K562 (cell line): Measurements from ENCODE around the gene BTD. TPM values are rescaled to one million over a fixed set of nuclear protein-coding genes. Genes with fewer than 3 reads are reported as not detected.

Source experiments
- ATAC-seq: fragments of 200-7000 bp; cut with Tn5 transposase; 3 replicates; pipeline ENCODE4 v1.9.1; 2020; ENCODE audit warnings: moderate library complexity
- BruUV-seq: library from RNA; stranded (reverse); fragments of 400-500 nt; replicated peaks from 2 replicates; lab custom pipeline; 2021; lab: Mats Ljungman, UMichigan
- CTCF ChIA-PET: fragments of 300-600 bp; formaldehyde crosslinking; extraction: SDS; loops from one replicate; lab custom pipeline; 2021; ENCODE audit warnings: low intra/inter-chr PET ratio; lab: Yijun Ruan, JAX
- POLR2A ChIA-PET: fragments of 300-600, 350-650 bp; sonication (Branson Sonifier 250); formaldehyde crosslinking; extraction: SDS; loops from one replicate; lab custom pipeline; 2021; ENCODE audit warnings: antibody characterized with exemption, inconsistent platforms; lab: Yijun Ruan, JAX
- DNase-seq, 4 experiments: peaks; one replicate each; pipeline versions ENCODE4 v3.0.0 to v3.0.0-alpha.2; 2011 to 2018; ENCODE audit warnings: low spot score in 3 of 4, mixed read lengths in 3 of 4; ENCODE audit errors: extremely low read depth in 1 of 4
- FAIRE-seq: peaks from 2 replicates; lab custom pipeline; 2011; peaks lifted over from hg19 to GRCh38; lab: Jason Lieb, UNC
- H2AFZ ChIP-seq: 2 replicates; pipeline ENCODE4 v1.6.0; 2011; ENCODE audit warnings: low read depth, low read length, control low read depth, inconsistent platforms
- H3K27ac ChIP-seq: fragments of 200-600 bp; 3 replicates; pipeline ENCODE4 v1.8.0; 2011; ENCODE audit warnings: low read depth, mild to moderate bottlenecking, control low read depth, inconsistent platforms, low read length, moderate library complexity, mixed read lengths; ENCODE audit errors: extremely low read depth
- H3K27me3 ChIP-seq, 2 experiments: fragments of 300-600 bp in 1 of 2; 2 replicates in 1 of 2; 3 replicates in 1 of 2; pipeline versions ENCODE4 v1.6.0 to v1.8.0; 2011; ENCODE audit warnings: inconsistent platforms in 2 of 2, low read length in 2 of 2, mild to moderate bottlenecking in 1 of 2, mixed read lengths in 1 of 2, moderate library complexity in 1 of 2; ENCODE audit not compliant: control insufficient read depth in 2 of 2, insufficient read depth in 2 of 2
- H3K36me3 ChIP-seq: fragments of 300-600 bp; 3 replicates; pipeline ENCODE4 v1.8.0; 2011; ENCODE audit warnings: mild to moderate bottlenecking, low read length, inconsistent platforms; ENCODE audit not compliant: control insufficient read depth, insufficient read depth
- H3K4me1 ChIP-seq, 2 experiments: fragments of 200-600 bp in 1 of 2; replicated peaks in 1 of 2; 2 replicates in 1 of 2; 3 replicates in 1 of 2; pipeline versions ENCODE4 v1.5.1 to v1.8.0; 2011; ENCODE audit warnings: inconsistent platforms in 2 of 2, low read length in 2 of 2, mild to moderate bottlenecking in 1 of 2, mixed read lengths in 1 of 2, moderate library complexity in 1 of 2; ENCODE audit not compliant: control insufficient read depth in 2 of 2, insufficient read depth in 2 of 2
- H3K4me2 ChIP-seq: 2 replicates; pipeline ENCODE4 v1.6.1; 2011; ENCODE audit warnings: low read length, control low read depth, inconsistent platforms, mixed read lengths; ENCODE audit not compliant: insufficient read depth
- H3K4me3 ChIP-seq: fragments of 200-600 bp; sonication (generic), shearing (Covaris generic); 2 replicates; pipeline ENCODE4 v1.5.1; 2016; ENCODE audit warnings: control low read depth, inconsistent platforms
- H3K79me2 ChIP-seq: fragments of 200-600 bp; 3 replicates; pipeline ENCODE4 v1.8.0; 2011; ENCODE audit warnings: low read length, inconsistent platforms; ENCODE audit not compliant: control insufficient read depth, insufficient read depth
- H3K9ac ChIP-seq, 2 experiments: 2 replicates each; pipeline versions ENCODE4 v1.6.0 to v1.6.1; 2011; ENCODE audit warnings: low read depth in 2 of 2, low read length in 2 of 2, control low read depth in 1 of 2, inconsistent platforms in 1 of 2, mild to moderate bottlenecking in 1 of 2, mixed read lengths in 1 of 2; ENCODE audit not compliant: insufficient read depth in 1 of 2
- H3K9me1 ChIP-seq: one replicate; pipeline ENCODE4 v1.6.0; 2011; ENCODE audit warnings: inconsistent platforms, mild to moderate bottlenecking, low read length, moderate library complexity; ENCODE audit not compliant: control insufficient read depth, insufficient read depth
- H3K9me3 ChIP-seq: replicated peaks from 2 replicates; pipeline ENCODE4 v1.5.1; 2011; ENCODE audit warnings: low read depth, low read length, inconsistent platforms; ENCODE audit not compliant: control insufficient read depth, insufficient read depth
- H4K20me1 ChIP-seq: replicated peaks from 2 replicates; pipeline ENCODE4 v1.6.1; 2011; ENCODE audit warnings: low read length, inconsistent platforms, mixed read lengths; ENCODE audit not compliant: control insufficient read depth, insufficient read depth
- ARID2 ChIP-seq: fragments of 450-650 bp; IDR thresholded peaks from 2 replicates; pipeline ENCODE4 v1.6.1; 2017; ENCODE audit warnings: antibody characterized with exemption, mild to moderate bottlenecking
- DDX20 ChIP-seq: fragments of 450-650 bp; IDR thresholded peaks from 2 replicates; pipeline ENCODE4 v1.6.1; 2016; ENCODE audit warnings: missing genetic modification characterization, low read depth, mild to moderate bottlenecking, missing compliant biosample characterization, moderate library complexity
- FIP1L1 ChIP-seq: fragments of 200-400 bp; formaldehyde crosslinking; IDR thresholded peaks from 2 replicates; pipeline ENCODE4 v1.6.1; 2018; ENCODE audit warnings: mild to moderate bottlenecking, low read depth, low read length; ENCODE audit not compliant: poor library complexity, severe bottlenecking
- HNRNPL ChIP-seq: fragments of 200-400 bp; formaldehyde crosslinking; IDR thresholded peaks from 2 replicates; pipeline ENCODE4 v1.6.1; 2017; ENCODE audit warnings: low read depth, mild to moderate bottlenecking, low read length
- IRF2 ChIP-seq: sonication (generic); formaldehyde crosslinking; IDR thresholded peaks from 2 replicates; pipeline ENCODE4 v1.8.1; 2022; ENCODE audit warnings: mild to moderate bottlenecking, missing genetic modification reagents
- KDM4B ChIP-seq, 2 experiments: fragments of 450-650 bp in 1 of 2; sonication (generic) in 1 of 2; IDR thresholded peaks; 2 replicates each; pipeline ENCODE4 v1.6.1; 2016 to 2017; ENCODE audit warnings: borderline replicate concordance in 2 of 2, antibody characterized with exemption in 1 of 2, low read depth in 1 of 2, mild to moderate bottlenecking in 1 of 2
- MED1 ChIP-seq: sonication (generic); formaldehyde crosslinking; IDR thresholded peaks from 2 replicates; pipeline ENCODE4 v1.8.1; 2023; ENCODE audit warnings: missing genetic modification reagents, borderline replicate concordance
- NCOR1 ChIP-seq: fragments of 450-650 bp; IDR thresholded peaks from 2 replicates; pipeline ENCODE4 v1.6.1; 2016; ENCODE audit warnings: mild to moderate bottlenecking, moderate library complexity
- TAF15 ChIP-seq: fragments of 200-400 bp; formaldehyde crosslinking; IDR thresholded peaks from 2 replicates; pipeline ENCODE4 v1.6.1; 2017; ENCODE audit warnings: mild to moderate bottlenecking, low read depth, low read length, moderate library complexity
- ZC3H11A ChIP-seq: IDR thresholded peaks from 2 replicates; pipeline ENCODE4 v1.6.1; 2012; ENCODE audit warnings: low read depth, low read length, improper control_type of control experiment
- ZNF282 ChIP-seq: sonication (generic); formaldehyde crosslinking; IDR thresholded peaks from 2 replicates; pipeline ENCODE4 v1.8.1; 2023; ENCODE audit warnings: missing genetic modification reagents
- ZNF583 ChIP-seq: fragments of 250-450 bp; sonication (Bioruptor Pico); IDR thresholded peaks from 2 replicates; pipeline ENCODE4 v1.4.0; 2020
- ZNF589 ChIP-seq: fragments of 200-800 bp; sonication (Bioruptor generic); IDR thresholded peaks from 2 replicates; pipeline ENCODE4 v1.6.1; 2016; ENCODE audit warnings: low read depth, missing genetic modification characterization, missing compliant biosample characterization
- ZNF778 ChIP-seq: fragments of 450-650 bp; formaldehyde crosslinking; IDR thresholded peaks from 2 replicates; pipeline ENCODE4 v1.4.0; 2020; ENCODE audit warnings: mild to moderate bottlenecking, moderate library complexity
- WGBS: fragments of 100-300 bp; shearing (Covaris generic); methylation state at CpG from one replicate; pipeline ENCODE4 v1.1.6; 2016; ENCODE audit warnings: low coverage, mixed read lengths; ENCODE audit not compliant: insufficient coverage; ENCODE audit errors: missing lambda C conversion rate; 5-methylcytosine and 5-hydroxymethylcytosine counted together
- in situ Hi-C: fragments of 300-500 bp; cut with MboI; formaldehyde crosslinking; loops from 4 replicates; pipeline ENCODE4 v1.15.0; 2018; ENCODE audit warnings: inconsistent platforms, mixed read lengths
- intact Hi-C: fragments of 100-400 bp; cut with micrococcal nuclease; formaldehyde crosslinking; loops from 2 replicates; pipeline ENCODE4 v1.14.2; 2022
- polyA plus RNA-seq, 8 experiments: library from polyadenylated mRNA; depleted of rRNA in 4 of 8; stranded (reverse) in 5 of 8; unstranded in 3 of 8; fragments of >200 nt; fragmentation: Nextera tagmentation in 2 of 8; fragmentation: Illumina TruSeq in 1 of 8; extraction: Ambion mirVana in 2 of 8; extraction: Trizol in 1 of 8; gene quantifications; 2 replicates each; pipeline versions ENCODE4 v1.2.1 to v1.2.3, GENCODE V29; 2011 to 2014; ENCODE audit warnings: inconsistent platforms in 1 of 8, missing spikeins in 1 of 8
- total RNA-seq, 7 experiments: library from RNA; depleted of rRNA in 6 of 7; stranded (reverse); fragments of >200 nt in 6 of 7; fragmentation: Illumina TruSeq in 2 of 7; extraction: Trizol in 2 of 7; gene quantifications; 2 replicates each; pipeline versions ENCODE4 v1.2.1 to v1.2.3, GENCODE V29; 2011 to 2021; ENCODE audit warnings: low replicate concordance in 1 of 7
- TF ChIP-seq, protein P1 (sequence below): fragments of 250-450 bp; sonication (Bioruptor Pico); IDR thresholded peaks from 2 replicates; pipeline ENCODE4 v1.8.0; 2021; ENCODE audit warnings: moderate library complexity, mild to moderate bottlenecking, inconsistent platforms
- TF ChIP-seq, protein P2 (sequence below): fragments of 200-400 bp; formaldehyde crosslinking; IDR thresholded peaks from 2 replicates; pipeline ENCODE4 v1.6.1; 2017; ENCODE audit warnings: mild to moderate bottlenecking, low read depth, low read length, moderate library complexity
- TF ChIP-seq, protein P3 (sequence below): sonication (generic); formaldehyde crosslinking; IDR thresholded peaks from 2 replicates; pipeline ENCODE4 v1.8.0; 2022; ENCODE audit warnings: missing genetic modification reagents, mild to moderate bottlenecking, moderate library complexity, borderline replicate concordance
- TF ChIP-seq, protein P4 (sequence below), 2 experiments: fragments of 450-650 bp; IDR thresholded peaks; 2 replicates each; pipeline ENCODE4 v1.6.1; 2016

Gene BTD
- total and polyA plus RNA-seq, 9 of the 15 experiments (the other 6 are each of a cell fraction or from before 2014, with no cell fraction given), result 6.6 to 26.2 (median 10.6) TPM

DNA sequence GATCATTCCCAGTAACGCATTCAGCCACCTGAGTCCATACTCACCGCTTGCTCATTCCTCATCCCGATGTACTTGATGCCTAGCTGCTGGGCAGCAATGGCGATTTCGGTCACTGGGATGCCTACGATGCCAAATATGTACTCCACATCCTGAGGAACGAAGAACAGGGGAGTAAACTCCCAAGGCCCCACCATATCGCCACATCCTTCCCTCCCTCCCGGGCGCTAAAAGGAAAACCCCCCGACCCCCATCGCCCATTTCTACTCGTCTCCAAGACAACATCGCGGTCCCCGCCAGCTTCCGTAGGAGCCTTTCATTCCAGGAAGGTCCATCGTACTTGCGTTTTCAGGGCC, 523 bp upstream of the BTD start:
- FAIRE-seq, result no peak
- Histone ChIP-seq H3K27me3 (no peaks in the 10 kb centered on the region), H3K27ac (peak overlapping the region; percentile 74), H4K20me1 (no peaks in the 10 kb centered on the region), H3K4me2 (peak overlapping the region; percentile 100), H3K36me3 (peaks cover 34% of the 10 kb centered on the region; the same call in 2 of the 3 replicates), H2AFZ (peak overlapping the region; percentile 93), H3K9ac (peak overlapping the region; percentile 80 to 90), H3K4me1 (peaks cover 0 to 5% of the 10 kb centered on the region in 2 experiments; a peak in 2 of 5 replicates), H3K9me3 (no peaks in the 10 kb centered on the region; the same call in 1 of the 2 replicates), H3K4me3 (peak overlapping the region; percentile 73), H3K79me2 (peaks cover 16% of the 10 kb centered on the region), H3K9me1 (no peaks in the 10 kb centered on the region)
- in situ Hi-C loops (no loop called here), intact Hi-C loops (loop anchor here (5.0 kb wide), 1 partner anchor 261 kb away; no protein-coding TSS in a partner anchor)
- ChIA-PET POLR2A (interaction anchor here (0.6 to 1.5 kb wide), 15 partner anchors 9 to 1174 kb away, joined by 3 to 13 read pairs (median 3); no protein-coding TSS in a partner anchor), CTCF (no interaction called here)
- DNase-seq, result peak in 2 of 4 experiments; percentile 9 to 15
- under 1% methylated on average over 19 of the region's 19 CpGs for WGBS
- peak; percentile 3; the same call in 2 of the 3 replicates for ATAC-seq
- BruUV-seq, result no TSS peak
- TF ChIP-seq, protein P1, sequence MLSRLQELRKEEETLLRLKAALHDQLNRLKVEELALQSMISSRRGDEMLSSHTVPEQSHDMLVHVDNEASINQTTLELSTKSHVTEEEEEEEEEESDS (CRISPR knock-in tag), result no peak
- TF ChIP-seq DDX20 (tag) (no peak), ZNF589 (CRISPR knock-in tag) (no peak), FIP1L1 (no peak), ZC3H11A (no peak), KDM4B (IDR thresholded peaks at IDR 0.05; ENCODE audit: borderline replicate concordance in 2 of 2, low read depth in 1 of 2) (no peak), ZNF778 (CRISPR knock-in tag) (no peak), ZNF583 (CRISPR knock-in tag) (no peak), NCOR1 (no peak), ZNF282 (peak; percentile 84; the same call in 1 of the 2 replicates), HNRNPL (no peak), MED1 (CRISPR knock-in tag) (no peak), IRF2 (peak; percentile 43; the same call in 1 of the 2 replicates), ARID2 (no peak), TAF15 (no peak)
- TF ChIP-seq, protein P2, sequence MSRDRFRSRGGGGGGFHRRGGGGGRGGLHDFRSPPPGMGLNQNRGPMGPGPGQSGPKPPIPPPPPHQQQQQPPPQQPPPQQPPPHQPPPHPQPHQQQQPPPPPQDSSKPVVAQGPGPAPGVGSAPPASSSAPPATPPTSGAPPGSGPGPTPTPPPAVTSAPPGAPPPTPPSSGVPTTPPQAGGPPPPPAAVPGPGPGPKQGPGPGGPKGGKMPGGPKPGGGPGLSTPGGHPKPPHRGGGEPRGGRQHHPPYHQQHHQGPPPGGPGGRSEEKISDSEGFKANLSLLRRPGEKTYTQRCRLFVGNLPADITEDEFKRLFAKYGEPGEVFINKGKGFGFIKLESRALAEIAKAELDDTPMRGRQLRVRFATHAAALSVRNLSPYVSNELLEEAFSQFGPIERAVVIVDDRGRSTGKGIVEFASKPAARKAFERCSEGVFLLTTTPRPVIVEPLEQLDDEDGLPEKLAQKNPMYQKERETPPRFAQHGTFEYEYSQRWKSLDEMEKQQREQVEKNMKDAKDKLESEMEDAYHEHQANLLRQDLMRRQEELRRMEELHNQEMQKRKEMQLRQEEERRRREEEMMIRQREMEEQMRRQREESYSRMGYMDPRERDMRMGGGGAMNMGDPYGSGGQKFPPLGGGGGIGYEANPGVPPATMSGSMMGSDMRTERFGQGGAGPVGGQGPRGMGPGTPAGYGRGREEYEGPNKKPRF, result no peak
- TF ChIP-seq, protein P3, sequence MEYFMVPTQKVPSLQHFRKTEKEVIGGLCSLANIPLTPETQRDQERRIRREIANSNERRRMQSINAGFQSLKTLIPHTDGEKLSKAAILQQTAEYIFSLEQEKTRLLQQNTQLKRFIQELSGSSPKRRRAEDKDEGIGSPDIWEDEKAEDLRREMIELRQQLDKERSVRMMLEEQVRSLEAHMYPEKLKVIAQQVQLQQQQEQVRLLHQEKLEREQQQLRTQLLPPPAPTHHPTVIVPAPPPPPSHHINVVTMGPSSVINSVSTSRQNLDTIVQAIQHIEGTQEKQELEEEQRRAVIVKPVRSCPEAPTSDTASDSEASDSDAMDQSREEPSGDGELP, result no peak
- TF ChIP-seq, protein P4, sequence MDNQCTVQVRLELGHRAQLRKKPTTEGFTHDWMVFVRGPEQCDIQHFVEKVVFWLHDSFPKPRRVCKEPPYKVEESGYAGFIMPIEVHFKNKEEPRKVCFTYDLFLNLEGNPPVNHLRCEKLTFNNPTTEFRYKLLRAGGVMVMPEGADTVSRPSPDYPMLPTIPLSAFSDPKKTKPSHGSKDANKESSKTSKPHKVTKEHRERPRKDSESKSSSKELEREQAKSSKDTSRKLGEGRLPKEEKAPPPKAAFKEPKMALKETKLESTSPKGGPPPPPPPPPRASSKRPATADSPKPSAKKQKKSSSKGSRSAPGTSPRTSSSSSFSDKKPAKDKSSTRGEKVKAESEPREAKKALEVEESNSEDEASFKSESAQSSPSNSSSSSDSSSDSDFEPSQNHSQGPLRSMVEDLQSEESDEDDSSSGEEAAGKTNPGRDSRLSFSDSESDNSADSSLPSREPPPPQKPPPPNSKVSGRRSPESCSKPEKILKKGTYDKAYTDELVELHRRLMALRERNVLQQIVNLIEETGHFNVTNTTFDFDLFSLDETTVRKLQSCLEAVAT (IDR thresholded peaks at IDR 0.05), result peak in 1 of 2 experiments; percentile 52; a peak in 1 of 4 replicates
